GM18511 (cell line): ENCODE measurements around the gene NRXN3.

ENCODE experiments used
- ATAC-seq: cut with Tn5 transposase; IDR thresholded peaks from one replicate; pipeline ENCODE4 v1.9.1; 2021; ENCODE audit warnings: mild to moderate bottlenecking, moderate library complexity; ENCODE audit not compliant: unreplicated experiment

The NRXN3 gene

DNA sequence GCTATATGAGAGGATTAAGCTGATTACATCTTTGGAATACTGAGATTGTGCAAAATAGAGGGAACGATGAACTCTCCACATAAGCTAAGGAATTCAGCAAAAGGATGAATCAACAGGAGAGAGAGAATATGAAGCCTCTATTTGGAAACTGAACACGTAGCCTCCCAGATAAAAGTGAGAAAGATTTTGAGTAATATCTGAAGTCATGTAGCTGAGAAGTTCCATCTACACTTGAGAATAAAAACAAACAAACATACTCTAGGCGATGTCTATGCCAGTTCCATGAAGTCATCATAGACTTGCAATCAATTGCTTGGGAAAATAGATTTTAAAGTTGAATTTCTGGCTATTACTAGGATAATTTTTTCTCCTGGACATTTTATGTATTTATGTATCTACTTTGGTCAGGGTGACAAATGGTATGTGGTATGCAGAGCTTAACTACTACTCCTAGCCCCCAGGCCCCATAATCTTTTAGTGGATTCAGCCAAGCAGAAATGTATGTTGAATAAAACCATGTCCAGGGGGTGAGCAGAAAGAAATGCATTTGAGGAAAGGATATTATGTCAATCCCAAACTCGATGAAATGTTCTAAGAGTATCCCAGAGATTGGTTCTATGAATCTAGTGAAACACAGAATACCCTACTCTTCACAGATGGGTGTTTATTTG, 1413.7 kb downstream of the NRXN3 start:
- no peak for ATAC-seq

GRCh38 chr14:79584679-79585078, 1414.5 kb downstream of the NRXN3 start:
- ATAC-seq = no peak

GRCh38 chr14:79585845-79586244, 1415.7 kb downstream of the NRXN3 start:
- ATAC-seq = no peak

GRCh38 chr14:79586416-79586815, 1416.2 kb downstream of the NRXN3 start:
- no peak for ATAC-seq

GRCh38 chr14:79586989-79587598, 1416.9 kb downstream of the NRXN3 start:
- ATAC-seq = no peak

GRCh38 chr14:79587875-79588274, 1417.7 kb downstream of the NRXN3 start:
- no peak for ATAC-seq

DNA sequence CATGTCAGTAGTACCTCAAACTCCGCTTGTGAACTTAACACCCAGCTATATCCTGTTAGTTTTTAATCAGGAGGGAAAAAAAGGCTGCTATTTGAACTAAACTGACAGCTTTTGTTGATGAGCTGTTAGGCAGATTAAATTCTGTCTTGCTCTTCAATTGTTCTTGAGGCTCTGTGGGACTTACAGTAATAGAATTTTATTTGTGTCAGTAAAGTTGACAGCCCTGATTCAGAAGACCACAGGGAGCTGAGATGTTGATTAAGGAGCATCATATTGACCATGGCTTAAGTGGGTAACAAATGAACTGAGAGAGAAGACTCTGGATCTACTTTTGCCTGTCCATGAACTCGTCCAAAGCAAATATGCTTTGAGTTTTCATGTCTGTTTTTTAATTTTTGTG, 1418.2 kb downstream of the NRXN3 start:
- no peak for ATAC-seq

DNA sequence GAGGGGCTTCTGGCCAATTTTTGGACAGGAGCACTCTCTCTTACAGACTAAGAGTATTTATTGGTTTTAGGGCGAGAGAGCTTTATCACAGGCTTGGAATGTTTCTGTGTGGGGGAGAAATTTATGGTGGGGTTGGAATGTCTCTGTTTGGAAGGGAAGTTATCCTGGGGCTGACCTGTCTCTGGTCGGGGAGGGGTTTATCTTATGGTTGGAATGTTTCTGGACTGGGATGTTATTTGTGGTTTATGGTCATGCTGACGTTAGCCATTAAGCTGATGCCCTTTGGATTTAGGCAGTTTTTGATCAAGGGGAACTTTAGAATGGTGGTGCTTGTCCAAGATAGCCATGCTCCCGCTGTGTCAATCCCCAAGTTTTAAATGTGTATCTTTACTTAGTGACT, 1426.4 kb downstream of the NRXN3 start:
- ATAC-seq = no peak

- no peak for ATAC-seq
Observed at GRCh38 chr14:79597566-79597965, 1427.4 kb downstream of the NRXN3 start.

DNA sequence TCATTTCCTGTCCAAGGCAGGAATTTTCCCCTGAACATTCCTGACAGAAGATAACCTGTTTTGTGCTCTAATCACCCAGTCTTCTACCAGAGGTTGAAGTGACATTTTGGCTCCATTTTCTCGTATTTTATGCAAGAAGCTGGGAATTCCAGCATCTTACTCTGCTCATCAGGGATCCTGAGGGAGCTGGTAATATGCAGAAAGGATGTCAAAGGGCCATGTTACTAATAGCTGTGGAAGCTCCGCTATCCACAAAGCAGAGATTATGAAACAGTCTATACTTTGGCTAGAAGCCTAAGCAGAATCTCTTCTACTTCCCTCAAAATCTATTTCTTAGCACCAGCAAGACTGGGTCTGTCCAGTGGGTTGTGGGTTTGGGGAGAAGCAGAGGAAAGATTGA, 1428.2 kb downstream of the NRXN3 start:
- ATAC-seq = no peak

GRCh38 chr14:79599239-79599638, 1429.1 kb downstream of the NRXN3 start:
- no peak for ATAC-seq

DNA sequence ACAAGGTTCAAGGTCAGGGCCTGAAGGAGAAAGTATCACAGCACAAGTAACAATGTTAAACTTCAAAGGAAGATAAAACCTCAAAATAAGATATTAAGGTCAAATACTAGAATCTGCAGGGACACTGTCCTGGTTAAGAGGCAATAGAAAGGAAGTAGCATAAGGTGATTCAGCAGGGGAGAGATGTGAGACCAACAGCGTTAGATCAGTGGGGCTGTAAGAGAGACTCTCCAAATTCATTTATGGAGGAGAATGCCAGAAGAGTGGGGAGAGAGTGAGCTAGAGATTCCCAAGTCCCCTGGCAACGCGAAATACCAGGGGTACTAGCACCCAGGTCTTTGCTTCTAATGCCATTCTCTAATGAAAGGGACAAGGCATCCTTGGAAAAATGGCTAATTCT, 1430.2 kb downstream of the NRXN3 start:
- ATAC-seq = no peak

DNA sequence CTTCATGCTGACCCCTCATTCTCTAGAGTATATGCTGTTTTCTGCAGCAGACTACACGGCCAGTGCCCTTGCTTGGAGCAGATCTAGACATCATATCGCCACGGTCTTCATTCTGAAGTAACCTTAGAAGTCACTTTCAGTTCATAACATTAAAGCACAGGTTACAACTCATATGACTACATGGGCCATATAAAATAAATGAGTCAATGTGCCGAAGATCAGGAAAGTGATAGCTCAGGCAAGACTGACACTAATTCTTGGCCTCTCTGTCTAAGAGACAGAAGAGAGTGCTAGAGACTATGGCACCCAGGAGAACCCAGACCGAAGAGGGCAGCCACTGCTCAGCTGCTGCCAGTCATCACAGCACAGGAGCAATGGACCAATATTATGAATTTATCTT, 1431.4 kb downstream of the NRXN3 start:
- ATAC-seq = no peak

GRCh38 chr14:79602045-79602444, 1431.9 kb downstream of the NRXN3 start:
- ATAC-seq = no peak

GRCh38 chr14:79602742-79603141, 1432.6 kb downstream of the NRXN3 start:
- ATAC-seq = no peak

DNA sequence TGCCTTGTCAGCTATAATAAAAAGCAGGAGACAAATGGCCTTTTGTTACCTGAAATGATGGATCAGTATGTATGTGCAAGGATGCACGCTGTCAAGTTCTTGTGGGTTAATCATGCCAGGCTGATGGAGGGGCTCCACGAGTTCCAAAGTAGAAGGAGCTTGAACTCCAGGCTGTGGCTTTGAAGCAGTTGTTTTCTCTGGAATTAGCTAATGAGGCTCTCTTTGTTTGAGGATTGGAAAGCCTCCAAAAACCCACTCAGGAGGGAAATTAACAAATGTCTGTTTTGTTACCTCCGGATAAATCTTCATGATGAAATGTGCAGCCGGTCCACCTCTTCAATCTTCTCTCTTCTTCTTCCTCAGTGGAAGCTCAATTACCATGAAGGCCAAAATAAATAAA, 1435.7 kb downstream of the NRXN3 start:
- ATAC-seq = no peak

DNA sequence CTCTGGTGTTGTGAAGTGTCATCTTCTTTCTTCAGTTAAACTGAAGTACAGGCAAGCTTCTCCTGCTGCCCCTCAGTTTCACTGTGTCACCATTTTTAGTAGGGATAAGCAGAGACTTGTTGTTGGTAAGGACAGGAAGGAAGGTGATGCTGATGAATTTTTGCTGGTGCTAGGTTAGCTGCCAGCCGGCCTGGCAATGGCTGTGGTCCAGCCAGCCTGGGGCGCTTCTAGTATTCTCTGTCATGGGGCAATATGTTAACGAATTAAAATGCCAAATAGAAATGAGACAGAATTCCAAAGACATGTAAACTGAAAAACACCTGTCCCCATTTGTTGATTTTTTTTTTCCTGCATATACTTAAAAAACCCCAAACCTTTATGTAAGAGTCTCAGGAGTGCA, 1438.3 kb downstream of the NRXN3 start:
- ATAC-seq = no peak

DNA sequence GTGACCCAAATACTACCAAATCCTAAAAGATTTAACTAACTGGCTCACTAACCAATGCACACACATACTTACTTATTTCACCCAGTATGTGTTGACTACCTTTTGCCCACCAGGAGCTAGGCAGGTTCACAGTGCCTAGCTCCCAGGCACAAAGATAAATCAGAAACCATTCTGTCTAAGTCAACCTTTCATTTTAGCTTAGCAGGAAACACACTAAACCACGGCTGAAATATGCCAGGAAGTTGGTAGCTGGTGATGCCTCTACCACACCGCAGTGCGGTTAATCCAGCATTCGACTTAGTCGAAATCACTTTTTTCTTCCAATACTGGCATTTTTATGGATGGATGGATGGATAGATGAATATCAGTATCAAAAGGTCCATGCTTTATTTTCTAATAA, 1443.5 kb downstream of the NRXN3 start:
- ATAC-seq = no peak

GRCh38 chr14:79614448-79614847, 1444.3 kb downstream of the NRXN3 start:
- no peak for ATAC-seq

GRCh38 chr14:79627058-79627457, 1456.9 kb downstream of the NRXN3 start:
- ATAC-seq = no peak

DNA sequence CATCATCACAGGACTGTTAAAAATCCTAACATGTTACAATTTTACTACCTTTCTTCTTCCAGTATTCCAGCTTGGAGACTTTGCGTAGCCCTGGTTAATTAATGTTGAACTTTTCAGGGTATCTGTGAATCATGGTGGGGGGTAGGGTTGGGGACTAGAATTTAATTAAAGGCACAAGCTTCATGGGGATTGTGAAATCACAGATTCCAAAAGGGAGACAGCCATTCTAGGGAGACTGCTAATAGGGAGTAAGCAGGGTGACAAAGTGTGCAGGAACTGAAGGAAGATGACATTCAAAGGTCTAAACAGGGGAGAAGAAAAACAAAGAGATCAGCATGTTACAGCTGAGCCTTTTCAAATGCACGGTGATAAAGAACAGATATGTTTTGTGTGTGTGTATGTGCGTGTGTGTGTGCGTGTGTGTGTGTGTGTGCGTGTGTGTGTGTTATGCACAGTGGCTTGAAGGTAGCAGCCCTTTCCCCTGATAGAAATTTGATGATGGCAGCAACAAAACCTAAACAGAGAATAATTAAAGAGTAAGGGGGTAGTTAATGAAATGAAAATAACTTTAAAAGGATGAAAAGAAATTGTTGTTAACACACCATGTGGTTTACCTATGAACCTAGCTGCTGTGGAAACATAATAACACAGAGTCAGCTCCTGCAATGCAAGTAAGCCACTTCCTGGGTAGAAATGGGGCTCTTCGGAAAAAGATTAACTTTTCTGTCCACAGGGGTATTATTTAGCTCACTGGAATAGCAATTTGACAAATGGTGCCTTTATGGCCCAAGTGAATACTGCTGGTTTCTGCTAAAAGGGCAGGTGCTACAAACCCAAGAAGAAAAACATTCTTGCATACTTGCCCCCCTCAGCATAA, 1459.5 kb downstream of the NRXN3 start:
- no peak for ATAC-seq
